ENCODE measurements around the gene PRKN. TPM values are rescaled to one million over a fixed set of nuclear protein-coding genes. Genes with fewer than 3 reads are reported as not detected.

PRKN gene
- total and polyA plus RNA-seq, 9 of the 15 experiments (the other 6 are each of a cell fraction or from before 2014, with no cell fraction given) = 0.03 to 0.96 (median 0.15) TPM; not detected in 2

- TF ChIP-seq, protein P1, sequence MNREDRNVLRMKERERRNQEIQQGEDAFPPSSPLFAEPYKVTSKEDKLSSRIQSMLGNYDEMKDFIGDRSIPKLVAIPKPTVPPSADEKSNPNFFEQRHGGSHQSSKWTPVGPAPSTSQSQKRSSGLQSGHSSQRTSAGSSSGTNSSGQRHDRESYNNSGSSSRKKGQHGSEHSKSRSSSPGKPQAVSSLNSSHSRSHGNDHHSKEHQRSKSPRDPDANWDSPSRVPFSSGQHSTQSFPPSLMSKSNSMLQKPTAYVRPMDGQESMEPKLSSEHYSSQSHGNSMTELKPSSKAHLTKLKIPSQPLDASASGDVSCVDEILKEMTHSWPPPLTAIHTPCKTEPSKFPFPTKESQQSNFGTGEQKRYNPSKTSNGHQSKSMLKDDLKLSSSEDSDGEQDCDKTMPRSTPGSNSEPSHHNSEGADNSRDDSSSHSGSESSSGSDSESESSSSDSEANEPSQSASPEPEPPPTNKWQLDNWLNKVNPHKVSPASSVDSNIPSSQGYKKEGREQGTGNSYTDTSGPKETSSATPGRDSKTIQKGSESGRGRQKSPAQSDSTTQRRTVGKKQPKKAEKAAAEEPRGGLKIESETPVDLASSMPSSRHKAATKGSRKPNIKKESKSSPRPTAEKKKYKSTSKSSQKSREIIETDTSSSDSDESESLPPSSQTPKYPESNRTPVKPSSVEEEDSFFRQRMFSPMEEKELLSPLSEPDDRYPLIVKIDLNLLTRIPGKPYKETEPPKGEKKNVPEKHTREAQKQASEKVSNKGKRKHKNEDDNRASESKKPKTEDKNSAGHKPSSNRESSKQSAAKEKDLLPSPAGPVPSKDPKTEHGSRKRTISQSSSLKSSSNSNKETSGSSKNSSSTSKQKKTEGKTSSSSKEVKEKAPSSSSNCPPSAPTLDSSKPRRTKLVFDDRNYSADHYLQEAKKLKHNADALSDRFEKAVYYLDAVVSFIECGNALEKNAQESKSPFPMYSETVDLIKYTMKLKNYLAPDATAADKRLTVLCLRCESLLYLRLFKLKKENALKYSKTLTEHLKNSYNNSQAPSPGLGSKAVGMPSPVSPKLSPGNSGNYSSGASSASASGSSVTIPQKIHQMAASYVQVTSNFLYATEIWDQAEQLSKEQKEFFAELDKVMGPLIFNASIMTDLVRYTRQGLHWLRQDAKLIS (CRISPR knock-in tag; IDR thresholded peaks at IDR 0.05) = no peak
- TF ChIP-seq, protein P2, sequence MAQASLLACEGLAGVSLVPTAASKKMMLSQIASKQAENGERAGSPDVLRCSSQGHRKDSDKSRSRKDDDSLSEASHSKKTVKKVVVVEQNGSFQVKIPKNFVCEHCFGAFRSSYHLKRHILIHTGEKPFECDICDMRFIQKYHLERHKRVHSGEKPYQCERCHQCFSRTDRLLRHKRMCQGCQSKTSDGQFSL (CRISPR knock-in tag; IDR thresholded peaks at IDR 0.05) = no peak
- TF ChIP-seq, protein P2 (tag; IDR thresholded peaks at IDR 0.05) = no peak
- TF ChIP-seq TAF1 (IDR thresholded peaks at IDR 0.05; ENCODE audit: control insufficient read depth, extremely low read depth, insufficient read depth, low read length, severe bottlenecking) (no peak), NCOA1 (IDR thresholded peaks at IDR 0.05; ENCODE audit: low read depth) (no peak), HDAC3 (IDR thresholded peaks at IDR 0.05; ENCODE audit: borderline replicate concordance, partially characterized antibody) (no peak), SAFB2 (IDR thresholded peaks at IDR 0.05; ENCODE audit: borderline replicate concordance, low read depth, low read length, severe bottlenecking) (no peak), FOXO4 (CRISPR knock-in tag; IDR thresholded peaks at IDR 0.05) (no peak), ZNF12 (CRISPR knock-in tag; IDR thresholded peaks at IDR 0.05) (no peak)
- no peak for FAIRE-seq
- BruUV-seq (replicated peaks) = no TSS peak
Measured at GRCh38 chr6:162408826-162409535, 318.6 kb downstream of the PRKN start.

More at GRCh38 chr6:162408826-162409535, 318.6 kb downstream of the PRKN start:
- CTCF ChIA-PET (ENCODE audit: low intra/inter-chr PET ratio) = no interaction called here
- no peak overlapping the region for H3K4me3 ChIP-seq
- no peaks in the 10 kb centered on the region for H4K20me1 ChIP-seq (replicated peaks; ENCODE audit: control insufficient read depth, insufficient read depth, low read length)
- H3K9me1 ChIP-seq (ENCODE audit: control insufficient read depth, insufficient read depth, low read length) = no peaks in the 10 kb centered on the region
- no peaks in the 10 kb centered on the region for H3K27me3 ChIP-seq (ENCODE audit: control insufficient read depth in 2 of 2, insufficient read depth in 2 of 2, low read length in 2 of 2)
- no peaks in the 10 kb centered on the region for H3K79me2 ChIP-seq (ENCODE audit: control insufficient read depth, insufficient read depth, low read length)
- intact Hi-C loops (cut with micrococcal nuclease) (no loop called here), in situ Hi-C loops (cut with MboI) (no loop called here)
- H3K9ac ChIP-seq (ENCODE audit: insufficient read depth in 1 of 2, low read depth in 2 of 2, low read length in 2 of 2) = no peak overlapping the region
- no peak for DNase-seq (ENCODE audit: extremely low read depth in 1 of 4, low spot score in 3 of 4)
- no peaks in the 10 kb centered on the region for H3K9me3 ChIP-seq (replicated peaks; ENCODE audit: control insufficient read depth, insufficient read depth, low read depth, low read length)
- no peaks in the 10 kb centered on the region for H3K36me3 ChIP-seq (ENCODE audit: control insufficient read depth, insufficient read depth, low read length)
- H3K27ac ChIP-seq (ENCODE audit: extremely low read depth, low read depth, low read length) = no peak overlapping the region
- POLR2A ChIA-PET = no interaction called here
- no peak overlapping the region for H3K4me2 ChIP-seq (ENCODE audit: insufficient read depth, low read length)
- H3K4me1 ChIP-seq (replicated peaks in 1 of 2; ENCODE audit: control insufficient read depth in 2 of 2, insufficient read depth in 2 of 2, low read length in 2 of 2) = no peaks in the 10 kb centered on the region
- ATAC-seq = no peak
- H2AFZ ChIP-seq (ENCODE audit: low read depth, low read length) = no peak overlapping the region
- WGBS (ENCODE audit: insufficient coverage, low coverage, missing lambda C conversion rate) = 0% methylated on average over 5 of the region's 5 CpGs
